ENCODE results near the gene RBM24. TPM values are rescaled to one million over a fixed set of nuclear protein-coding genes. Genes with fewer than 3 reads are reported as not detected.

The RBM24 gene
- total and polyA plus RNA-seq, 4 donors = 0.21 to 0.42 (median 0.28) TPM

GRCh38 chr6:17239260-17239659 is 41.9 kb upstream of the RBM24 start (continued):
- TF ChIP-seq JUND (IDR thresholded peaks at IDR 0.05) = no peak
- TF ChIP-seq GABPA (IDR thresholded peaks at IDR 0.05 in 1 of 2, conservative IDR thresholded peaks at IDR 0.05 in 1 of 2) = no peak
- TF ChIP-seq HNF4A (conservative IDR thresholded peaks at IDR 0.05) = no peak
- TF ChIP-seq RAD21 (IDR thresholded peaks at IDR 0.05) = no peak
- no peak for TF ChIP-seq ZBTB33 (IDR thresholded peaks at IDR 0.05)
- TF ChIP-seq, protein P1, sequence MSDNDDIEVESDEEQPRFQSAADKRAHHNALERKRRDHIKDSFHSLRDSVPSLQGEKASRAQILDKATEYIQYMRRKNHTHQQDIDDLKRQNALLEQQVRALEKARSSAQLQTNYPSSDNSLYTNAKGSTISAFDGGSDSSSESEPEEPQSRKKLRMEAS (IDR thresholded peaks at IDR 0.05) = no peak
- TF ChIP-seq SP1 (IDR thresholded peaks at IDR 0.05) = no peak
- TF ChIP-seq TAF1 (conservative IDR thresholded peaks at IDR 0.05) = no peak

DNA sequence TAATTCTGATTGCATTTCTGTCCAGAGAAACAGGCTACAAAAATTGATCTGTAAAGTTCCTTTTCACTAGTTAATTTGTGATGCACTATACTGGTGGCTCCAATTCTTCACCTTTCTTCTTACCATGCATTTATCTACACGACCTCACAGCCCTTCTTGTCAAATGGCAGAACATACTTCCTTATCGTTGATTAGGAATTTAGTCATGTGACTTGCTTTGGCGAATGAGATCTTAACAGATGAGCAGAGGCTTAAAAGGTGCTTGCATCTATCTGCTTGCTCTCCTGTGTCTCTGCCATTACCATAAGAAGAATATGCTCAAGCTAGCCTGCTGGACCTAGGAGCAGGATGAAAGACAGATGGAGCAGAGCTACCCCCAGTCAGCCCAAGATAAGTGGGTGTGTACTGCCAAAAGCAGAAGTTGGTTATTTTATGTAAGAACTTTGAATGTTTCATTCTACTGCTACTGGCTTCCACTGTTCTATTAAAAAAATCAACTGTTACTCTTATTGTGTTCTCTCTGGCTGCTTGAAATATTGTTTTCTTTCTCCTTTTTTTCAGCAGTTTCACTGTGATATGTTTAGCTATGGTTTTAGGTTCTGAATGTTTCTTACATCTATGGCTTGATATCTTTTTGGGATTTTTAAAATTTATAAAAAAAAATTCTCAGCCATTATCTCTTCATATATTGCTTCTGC is 40.2 kb upstream of the RBM24 start:
- H3K4me3 ChIP-seq (ENCODE audit: low read depth in 1 of 3, low read length in 3 of 3) = no peak overlapping the region
- no peaks in the 10 kb centered on the region for H3K36me3 ChIP-seq (ENCODE audit: control insufficient read depth in 4 of 4, insufficient read depth in 3 of 4, low read depth in 1 of 4, low read length in 3 of 4)
- TF ChIP-seq NR2F2 (IDR thresholded peaks at IDR 0.05) = no peak
- no peak for TF ChIP-seq HNF4A (conservative IDR thresholded peaks at IDR 0.05)
- TF ChIP-seq HNF4G (IDR thresholded peaks at IDR 0.05) = no peak
- no peak for TF ChIP-seq TAF1 (conservative IDR thresholded peaks at IDR 0.05)
- no peak for TF ChIP-seq SP1 (IDR thresholded peaks at IDR 0.05)
- TF ChIP-seq, protein P1 (IDR thresholded peaks at IDR 0.05) = no peak
- TF ChIP-seq RXRA (IDR thresholded peaks at IDR 0.05) = no peak
- TF ChIP-seq ZBTB33 (IDR thresholded peaks at IDR 0.05) = no peak
- no peak for TF ChIP-seq RAD21 (IDR thresholded peaks at IDR 0.05)
- TF ChIP-seq, protein P2, sequence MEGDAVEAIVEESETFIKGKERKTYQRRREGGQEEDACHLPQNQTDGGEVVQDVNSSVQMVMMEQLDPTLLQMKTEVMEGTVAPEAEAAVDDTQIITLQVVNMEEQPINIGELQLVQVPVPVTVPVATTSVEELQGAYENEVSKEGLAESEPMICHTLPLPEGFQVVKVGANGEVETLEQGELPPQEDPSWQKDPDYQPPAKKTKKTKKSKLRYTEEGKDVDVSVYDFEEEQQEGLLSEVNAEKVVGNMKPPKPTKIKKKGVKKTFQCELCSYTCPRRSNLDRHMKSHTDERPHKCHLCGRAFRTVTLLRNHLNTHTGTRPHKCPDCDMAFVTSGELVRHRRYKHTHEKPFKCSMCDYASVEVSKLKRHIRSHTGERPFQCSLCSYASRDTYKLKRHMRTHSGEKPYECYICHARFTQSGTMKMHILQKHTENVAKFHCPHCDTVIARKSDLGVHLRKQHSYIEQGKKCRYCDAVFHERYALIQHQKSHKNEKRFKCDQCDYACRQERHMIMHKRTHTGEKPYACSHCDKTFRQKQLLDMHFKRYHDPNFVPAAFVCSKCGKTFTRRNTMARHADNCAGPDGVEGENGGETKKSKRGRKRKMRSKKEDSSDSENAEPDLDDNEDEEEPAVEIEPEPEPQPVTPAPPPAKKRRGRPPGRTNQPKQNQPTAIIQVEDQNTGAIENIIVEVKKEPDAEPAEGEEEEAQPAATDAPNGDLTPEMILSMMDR (IDR thresholded peaks at IDR 0.05; ENCODE audit: low read depth, low read length, missing input control) = no peak
- TF ChIP-seq ATF3 (IDR thresholded peaks at IDR 0.05) = no peak
- no peak for TF ChIP-seq EGR1 (IDR thresholded peaks at IDR 0.05; ENCODE audit: low read depth in 2 of 2)
- TF ChIP-seq, protein P3, sequence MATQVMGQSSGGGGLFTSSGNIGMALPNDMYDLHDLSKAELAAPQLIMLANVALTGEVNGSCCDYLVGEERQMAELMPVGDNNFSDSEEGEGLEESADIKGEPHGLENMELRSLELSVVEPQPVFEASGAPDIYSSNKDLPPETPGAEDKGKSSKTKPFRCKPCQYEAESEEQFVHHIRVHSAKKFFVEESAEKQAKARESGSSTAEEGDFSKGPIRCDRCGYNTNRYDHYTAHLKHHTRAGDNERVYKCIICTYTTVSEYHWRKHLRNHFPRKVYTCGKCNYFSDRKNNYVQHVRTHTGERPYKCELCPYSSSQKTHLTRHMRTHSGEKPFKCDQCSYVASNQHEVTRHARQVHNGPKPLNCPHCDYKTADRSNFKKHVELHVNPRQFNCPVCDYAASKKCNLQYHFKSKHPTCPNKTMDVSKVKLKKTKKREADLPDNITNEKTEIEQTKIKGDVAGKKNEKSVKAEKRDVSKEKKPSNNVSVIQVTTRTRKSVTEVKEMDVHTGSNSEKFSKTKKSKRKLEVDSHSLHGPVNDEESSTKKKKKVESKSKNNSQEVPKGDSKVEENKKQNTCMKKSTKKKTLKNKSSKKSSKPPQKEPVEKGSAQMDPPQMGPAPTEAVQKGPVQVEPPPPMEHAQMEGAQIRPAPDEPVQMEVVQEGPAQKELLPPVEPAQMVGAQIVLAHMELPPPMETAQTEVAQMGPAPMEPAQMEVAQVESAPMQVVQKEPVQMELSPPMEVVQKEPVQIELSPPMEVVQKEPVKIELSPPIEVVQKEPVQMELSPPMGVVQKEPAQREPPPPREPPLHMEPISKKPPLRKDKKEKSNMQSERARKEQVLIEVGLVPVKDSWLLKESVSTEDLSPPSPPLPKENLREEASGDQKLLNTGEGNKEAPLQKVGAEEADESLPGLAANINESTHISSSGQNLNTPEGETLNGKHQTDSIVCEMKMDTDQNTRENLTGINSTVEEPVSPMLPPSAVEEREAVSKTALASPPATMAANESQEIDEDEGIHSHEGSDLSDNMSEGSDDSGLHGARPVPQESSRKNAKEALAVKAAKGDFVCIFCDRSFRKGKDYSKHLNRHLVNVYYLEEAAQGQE (IDR thresholded peaks at IDR 0.05) = no peak
- 69% methylated on average over 3 of the region's 3 CpGs for WGBS
- no peak overlapping the region for H3K9ac ChIP-seq (ENCODE audit: low read depth in 1 of 2, low read length in 2 of 2)
- no peaks in the 10 kb centered on the region for H3K27me3 ChIP-seq (ENCODE audit: control insufficient read depth in 4 of 4, insufficient read depth in 4 of 4, low read length in 3 of 4)
- no peaks in the 10 kb centered on the region for H3K4me1 ChIP-seq (ENCODE audit: control insufficient read depth in 4 of 4, insufficient read depth in 4 of 4, low read length in 3 of 4)
- no peak for DNase-seq (ENCODE audit: low spot score)
- peaks cover 0 to 3% (median 1%) of the 10 kb centered on the region in 4 donors for H3K9me3 ChIP-seq (ENCODE audit: control insufficient read depth in 4 of 4, low read length in 3 of 4)
- H3K27ac ChIP-seq (ENCODE audit: low read depth in 1 of 2, low read length in 2 of 2) = no peak overlapping the region
